Neural cell (in vitro differentiated cells): ENCODE data around the gene LUC7L2. TPM values are rescaled to one million over a fixed set of nuclear protein-coding genes. Genes with fewer than 3 reads are reported as not detected.

Source experiments
- H2AFZ ChIP-seq: fragments of 200-600, 300-800 bp; sonication (generic), shearing (Covaris generic); 2 replicates; pipeline ENCODE4 v1.6.0; 2014; ENCODE audit warnings: low read depth, mild to moderate bottlenecking, antibody characterized with exemption, low read length, moderate library complexity
- H3F3A ChIP-seq: fragments of 200-600 bp; shearing (Covaris generic); 2 replicates; pipeline ENCODE4 v1.6.1; 2016; ENCODE audit warnings: mild to moderate bottlenecking, moderate library complexity, mixed read lengths, antibody characterized with exemption, low read length; ENCODE audit not compliant: insufficient read depth, poor library complexity, severe bottlenecking
- H3K27ac ChIP-seq: fragments of 200-600, 300-800 bp; sonication (generic), shearing (Covaris generic); 2 replicates; pipeline ENCODE4 v1.5.1; 2014; ENCODE audit warnings: mild to moderate bottlenecking, low read length, moderate library complexity
- H3K27me3 ChIP-seq: fragments of 300-800, 200-600 bp; sonication (generic), shearing (Covaris generic); 2 replicates; pipeline ENCODE4 v1.6.0; 2014; ENCODE audit warnings: mild to moderate bottlenecking, low read depth, low read length, moderate library complexity; ENCODE audit not compliant: insufficient read depth
- H3K36me3 ChIP-seq: fragments of 300-800, 200-600 bp; sonication (generic), shearing (Covaris generic); 2 replicates; pipeline ENCODE4 v1.5.1; 2014; ENCODE audit warnings: mild to moderate bottlenecking, antibody characterized with exemption, low read length, moderate library complexity; ENCODE audit not compliant: insufficient read depth
- H3K4me2 ChIP-seq: fragments of 300-800, 200-600 bp; sonication (generic), shearing (Covaris generic); 2 replicates; pipeline ENCODE4 v1.6.0; 2014; ENCODE audit warnings: mild to moderate bottlenecking, low read length
- H3K4me3 ChIP-seq: fragments of 300-800, 200-600 bp; sonication (generic), shearing (Covaris generic); 2 replicates; pipeline ENCODE4 v1.5.1; 2014; ENCODE audit warnings: mild to moderate bottlenecking, low read length, moderate library complexity
- H3K79me2 ChIP-seq: fragments of 200-600 bp; shearing (Covaris generic); replicated peaks from 2 replicates; pipeline ENCODE4 v1.6.0; 2014; ENCODE audit warnings: mild to moderate bottlenecking, low read length, moderate library complexity; ENCODE audit not compliant: insufficient read depth
- H3K9ac ChIP-seq: fragments of 300-800, 200-600 bp; sonication (generic), shearing (Covaris generic); 2 replicates; pipeline ENCODE4 v1.6.1; 2016; ENCODE audit warnings: mild to moderate bottlenecking, low read length, mixed read lengths
- H3K9me2 ChIP-seq: fragments of 200-600 bp; shearing (Covaris generic); 2 replicates; pipeline ENCODE4 v1.6.1; 2016; ENCODE audit warnings: mild to moderate bottlenecking, low read length, mixed read lengths; ENCODE audit not compliant: insufficient read depth
- H3K9me3 ChIP-seq: fragments of 200-600, 300-800 bp; sonication (generic), shearing (Covaris generic); 2 replicates; pipeline ENCODE4 v1.6.1; 2016; ENCODE audit warnings: mild to moderate bottlenecking, mixed run types, low read length, moderate library complexity, mixed read lengths
- H4K20me1 ChIP-seq: fragments of 200-600 bp; shearing (Covaris generic); 2 replicates; pipeline ENCODE4 v1.6.1; 2016; ENCODE audit warnings: mild to moderate bottlenecking, mixed run types; ENCODE audit not compliant: insufficient read depth
- EP300 ChIP-seq: fragments of 450-650 bp; conservative IDR thresholded peaks from 2 replicates; pipeline ENCODE4 v1.6.1; 2014; ENCODE audit warnings: antibody characterized with exemption, mild to moderate bottlenecking, moderate library complexity; ENCODE audit not compliant: poor library complexity, severe bottlenecking
- EZH2 ChIP-seq: fragments of 200-600, 300-800 bp; shearing (Covaris generic), sonication (generic); IDR thresholded peaks from 2 replicates; pipeline ENCODE4 v1.6.1; 2014; ENCODE audit warnings: antibody characterized with exemption, low read length, borderline replicate concordance, mild to moderate bottlenecking; ENCODE audit not compliant: insufficient read depth, poor library complexity, severe bottlenecking
- MXI1 ChIP-seq: fragments of 450-650 bp; conservative IDR thresholded peaks from 2 replicates; pipeline ENCODE4 v1.6.1; 2014; ENCODE audit warnings: antibody characterized with exemption, mild to moderate bottlenecking; ENCODE audit not compliant: poor library complexity, severe bottlenecking
- POLR2AphosphoS5 ChIP-seq: IDR thresholded peaks from 2 replicates; pipeline ENCODE4 v1.6.1; 2012
- RAD21 ChIP-seq: fragments of 450-650 bp; conservative IDR thresholded peaks from 2 replicates; pipeline ENCODE4 v1.6.1; 2014; ENCODE audit warnings: antibody characterized with exemption, mild to moderate bottlenecking, moderate library complexity
- SMC3 ChIP-seq: fragments of 450-650 bp; conservative IDR thresholded peaks from 2 replicates; pipeline ENCODE4 v1.6.1; 2014; ENCODE audit warnings: antibody characterized with exemption, mild to moderate bottlenecking, moderate library complexity; ENCODE audit not compliant: poor library complexity
- TAF1 ChIP-seq: IDR thresholded peaks from 2 replicates; pipeline ENCODE4 v1.6.1; 2012; ENCODE audit warnings: low read depth
- polyA minus RNA-seq: library from RNA; depleted of rRNA, polyadenylated mRNA; stranded (reverse); fragments of >200 nt; gene quantifications from 2 replicates; pipeline ENCODE4 v1.2.3, GENCODE V29; 2014
- polyA plus RNA-seq: library from polyadenylated mRNA; depleted of rRNA; stranded (reverse); fragments of >200 nt; gene quantifications from 2 replicates; pipeline ENCODE4 v1.2.3, GENCODE V29; 2014
- TF ChIP-seq, protein P1 (sequence below): fragments of 450-650 bp; IDR thresholded peaks from 2 replicates; pipeline ENCODE4 v1.5.1; 2014; ENCODE audit warnings: antibody characterized with exemption, mild to moderate bottlenecking, moderate library complexity; ENCODE audit not compliant: poor library complexity, severe bottlenecking
- TF ChIP-seq, protein P2 (sequence below): IDR thresholded peaks from 2 replicates; pipeline ENCODE4 v1.6.1; 2012; ENCODE audit warnings: borderline replicate concordance

The LUC7L2 gene, protein sequence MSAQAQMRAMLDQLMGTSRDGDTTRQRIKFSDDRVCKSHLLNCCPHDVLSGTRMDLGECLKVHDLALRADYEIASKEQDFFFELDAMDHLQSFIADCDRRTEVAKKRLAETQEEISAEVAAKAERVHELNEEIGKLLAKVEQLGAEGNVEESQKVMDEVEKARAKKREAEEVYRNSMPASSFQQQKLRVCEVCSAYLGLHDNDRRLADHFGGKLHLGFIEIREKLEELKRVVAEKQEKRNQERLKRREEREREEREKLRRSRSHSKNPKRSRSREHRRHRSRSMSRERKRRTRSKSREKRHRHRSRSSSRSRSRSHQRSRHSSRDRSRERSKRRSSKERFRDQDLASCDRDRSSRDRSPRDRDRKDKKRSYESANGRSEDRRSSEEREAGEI
- polyA plus RNA-seq (118 and 153 TPM in 2 replicates), polyA minus RNA-seq (93.7 and 114 TPM in 2 replicates)

DNA sequence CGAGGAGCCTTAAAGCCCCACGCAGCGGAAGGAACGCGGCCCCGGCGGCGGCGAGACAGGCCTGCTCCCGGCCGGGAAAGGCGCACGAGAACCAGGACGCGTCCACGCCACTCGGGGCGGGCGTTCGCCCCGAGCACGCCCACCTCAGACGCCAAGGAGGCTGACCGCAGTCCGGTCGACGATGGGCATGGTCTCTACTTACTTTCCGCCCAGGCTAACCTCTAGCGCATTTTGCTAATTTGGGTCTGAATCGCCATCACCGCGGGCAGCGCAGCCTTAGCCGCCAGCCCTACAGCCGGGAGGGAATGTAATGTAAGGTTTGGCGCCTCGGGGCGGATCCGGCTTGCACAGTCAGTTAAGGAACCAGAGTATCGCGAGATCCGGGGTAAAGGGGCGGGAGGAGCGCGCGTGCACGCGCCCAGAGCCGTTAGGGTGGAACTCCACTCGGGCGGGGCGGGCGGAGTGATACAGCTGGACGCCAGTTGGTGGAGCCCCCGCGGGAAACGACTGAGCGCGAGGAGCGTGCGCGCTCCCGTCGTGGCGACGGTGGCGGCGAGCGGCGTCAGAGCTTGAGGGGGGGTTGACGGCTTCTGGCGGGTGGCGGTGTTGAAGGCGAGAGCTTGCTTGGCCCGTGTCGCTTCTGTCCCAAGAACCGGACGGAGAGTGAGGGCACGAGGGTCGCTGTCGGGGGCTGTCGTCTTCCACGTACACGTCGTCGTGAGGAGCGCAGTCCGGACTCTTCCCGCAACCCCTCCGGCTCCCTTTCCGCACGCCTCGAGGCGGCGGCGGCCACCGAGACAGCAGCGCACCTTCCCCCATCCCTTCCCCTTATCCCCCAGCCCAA lies at the start of gene LUC7L2:
LUC7L2 (plus strand) TSS at position 529 of the 844 bp plus-strand sequence. CDS start 368 bp downstream, outside the sequence.
- no peak for TF ChIP-seq RAD21
- TF ChIP-seq TAF1: peak; percentile 96
- TF ChIP-seq, protein P1, sequence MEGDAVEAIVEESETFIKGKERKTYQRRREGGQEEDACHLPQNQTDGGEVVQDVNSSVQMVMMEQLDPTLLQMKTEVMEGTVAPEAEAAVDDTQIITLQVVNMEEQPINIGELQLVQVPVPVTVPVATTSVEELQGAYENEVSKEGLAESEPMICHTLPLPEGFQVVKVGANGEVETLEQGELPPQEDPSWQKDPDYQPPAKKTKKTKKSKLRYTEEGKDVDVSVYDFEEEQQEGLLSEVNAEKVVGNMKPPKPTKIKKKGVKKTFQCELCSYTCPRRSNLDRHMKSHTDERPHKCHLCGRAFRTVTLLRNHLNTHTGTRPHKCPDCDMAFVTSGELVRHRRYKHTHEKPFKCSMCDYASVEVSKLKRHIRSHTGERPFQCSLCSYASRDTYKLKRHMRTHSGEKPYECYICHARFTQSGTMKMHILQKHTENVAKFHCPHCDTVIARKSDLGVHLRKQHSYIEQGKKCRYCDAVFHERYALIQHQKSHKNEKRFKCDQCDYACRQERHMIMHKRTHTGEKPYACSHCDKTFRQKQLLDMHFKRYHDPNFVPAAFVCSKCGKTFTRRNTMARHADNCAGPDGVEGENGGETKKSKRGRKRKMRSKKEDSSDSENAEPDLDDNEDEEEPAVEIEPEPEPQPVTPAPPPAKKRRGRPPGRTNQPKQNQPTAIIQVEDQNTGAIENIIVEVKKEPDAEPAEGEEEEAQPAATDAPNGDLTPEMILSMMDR: peak; percentile 65
- peak; percentile 87 for TF ChIP-seq MXI1
- TF ChIP-seq, protein P2, sequence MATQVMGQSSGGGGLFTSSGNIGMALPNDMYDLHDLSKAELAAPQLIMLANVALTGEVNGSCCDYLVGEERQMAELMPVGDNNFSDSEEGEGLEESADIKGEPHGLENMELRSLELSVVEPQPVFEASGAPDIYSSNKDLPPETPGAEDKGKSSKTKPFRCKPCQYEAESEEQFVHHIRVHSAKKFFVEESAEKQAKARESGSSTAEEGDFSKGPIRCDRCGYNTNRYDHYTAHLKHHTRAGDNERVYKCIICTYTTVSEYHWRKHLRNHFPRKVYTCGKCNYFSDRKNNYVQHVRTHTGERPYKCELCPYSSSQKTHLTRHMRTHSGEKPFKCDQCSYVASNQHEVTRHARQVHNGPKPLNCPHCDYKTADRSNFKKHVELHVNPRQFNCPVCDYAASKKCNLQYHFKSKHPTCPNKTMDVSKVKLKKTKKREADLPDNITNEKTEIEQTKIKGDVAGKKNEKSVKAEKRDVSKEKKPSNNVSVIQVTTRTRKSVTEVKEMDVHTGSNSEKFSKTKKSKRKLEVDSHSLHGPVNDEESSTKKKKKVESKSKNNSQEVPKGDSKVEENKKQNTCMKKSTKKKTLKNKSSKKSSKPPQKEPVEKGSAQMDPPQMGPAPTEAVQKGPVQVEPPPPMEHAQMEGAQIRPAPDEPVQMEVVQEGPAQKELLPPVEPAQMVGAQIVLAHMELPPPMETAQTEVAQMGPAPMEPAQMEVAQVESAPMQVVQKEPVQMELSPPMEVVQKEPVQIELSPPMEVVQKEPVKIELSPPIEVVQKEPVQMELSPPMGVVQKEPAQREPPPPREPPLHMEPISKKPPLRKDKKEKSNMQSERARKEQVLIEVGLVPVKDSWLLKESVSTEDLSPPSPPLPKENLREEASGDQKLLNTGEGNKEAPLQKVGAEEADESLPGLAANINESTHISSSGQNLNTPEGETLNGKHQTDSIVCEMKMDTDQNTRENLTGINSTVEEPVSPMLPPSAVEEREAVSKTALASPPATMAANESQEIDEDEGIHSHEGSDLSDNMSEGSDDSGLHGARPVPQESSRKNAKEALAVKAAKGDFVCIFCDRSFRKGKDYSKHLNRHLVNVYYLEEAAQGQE: peak; percentile 94
- TF ChIP-seq EP300: no peak
- TF ChIP-seq POLR2AphosphoS5: peak; percentile 96
- peak; percentile 39 for TF ChIP-seq SMC3
- no peak for TF ChIP-seq EZH2
- Histone ChIP-seq H2AFZ (peak within 1 kb of the TSS; percentile 84), H4K20me1 (no peaks in the 10 kb centered on the region), H3K4me3 (peak within 1 kb of the TSS; percentile 83), H3K27ac (peak within 1 kb of the TSS; percentile 98), H3K4me2 (peak within 1 kb of the TSS; percentile 82), H3K9me3 (no peaks in the 10 kb centered on the region), H3K79me2 (peaks cover 42% of the 10 kb centered on the region), H3F3A (no peaks in the 10 kb centered on the region), H3K36me3 (no peaks in the 10 kb centered on the region), H3K27me3 (no peaks in the 10 kb centered on the region), H3K9me2 (no peaks in the 10 kb centered on the region), H3K9ac (peak within 1 kb of the TSS; percentile 96)

DNA sequence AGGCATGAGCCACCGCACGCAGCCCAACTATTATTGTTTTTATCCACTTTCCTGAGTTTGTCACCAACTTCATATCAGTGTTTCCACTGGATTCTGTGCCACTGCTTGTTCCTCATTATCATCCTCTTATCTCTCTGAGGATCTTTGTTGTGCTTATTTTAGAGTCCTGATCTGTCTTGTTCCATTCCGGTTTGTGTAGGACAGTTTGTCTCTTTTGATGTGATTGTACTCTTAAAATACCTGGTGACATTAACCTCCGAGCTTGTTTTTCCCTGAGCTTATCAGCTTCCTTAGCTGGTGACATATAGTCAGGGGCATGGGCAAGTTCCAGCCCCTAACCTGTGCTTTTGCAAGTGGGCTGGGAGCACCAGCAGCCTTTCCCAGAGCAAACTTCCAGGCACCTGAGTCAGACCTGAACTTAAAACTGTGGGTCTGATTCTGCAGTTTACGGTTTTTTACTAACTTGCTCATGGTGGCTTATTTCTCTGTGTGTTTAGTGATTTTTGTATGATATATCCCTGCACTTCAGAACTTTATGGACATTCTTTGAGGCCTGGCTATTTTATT lies 41.7 kb upstream of the LUC7L2 start:
- TF ChIP-seq, protein P1: no peak
- TF ChIP-seq TAF1: no peak
- no peak for TF ChIP-seq RAD21
- TF ChIP-seq MXI1: no peak
- no peak for TF ChIP-seq EP300
- TF ChIP-seq, protein P2: no peak
- TF ChIP-seq EZH2: no peak
- no peak for TF ChIP-seq POLR2AphosphoS5
- TF ChIP-seq SMC3: no peak

More for the DNA sequence above, 41.7 kb upstream of the LUC7L2 start:
- Histone ChIP-seq H3K4me2 (no peak overlapping the region), H3K9ac (no peak overlapping the region), H2AFZ (no peak overlapping the region), H3K79me2 (no peaks in the 10 kb centered on the region), H3K4me3 (no peak overlapping the region), H3K9me3 (no peaks in the 10 kb centered on the region), H3F3A (no peaks in the 10 kb centered on the region), H3K36me3 (no peaks in the 10 kb centered on the region), H4K20me1 (no peaks in the 10 kb centered on the region), H3K27ac (no peak overlapping the region), H3K9me2 (no peaks in the 10 kb centered on the region), H3K27me3 (no peaks in the 10 kb centered on the region)
